Ovary (tissue), 9 donors: ENCODE measurements around the gene HEPACAM. TPM values are rescaled to one million over a fixed set of nuclear protein-coding genes. Genes with fewer than 3 reads are reported as not detected.

Source experiments
- DNase-seq, 5 donors: peaks; one replicate each; pipeline ENCODE4 v3.0.0-alpha.2; 2019 to 2020
- H3K27ac ChIP-seq, 2 donors: fragments of 200-600 bp; one replicate each; pipeline versions ENCODE4 v1.5.1 to v1.8.0; 2019 to 2022
- H3K27me3 ChIP-seq: fragments of 200-600 bp; one replicate; pipeline ENCODE4 v1.8.0; 2022
- H3K36me3 ChIP-seq: fragments of 200-600 bp; sonication (generic); one replicate; pipeline ENCODE4 v1.5.1; 2019
- H3K4me1 ChIP-seq: one replicate; pipeline ENCODE4 v1.8.1; 2013; ENCODE audit warnings: mild to moderate bottlenecking, moderate library complexity; ENCODE audit not compliant: insufficient read depth
- H3K4me3 ChIP-seq: fragments of 200-600 bp; sonication (generic); one replicate; pipeline ENCODE4 v1.5.1; 2017
- H3K9me3 ChIP-seq, 2 donors: fragments of 200-600 bp in 1 of 2; sonication (generic) in 1 of 2; one replicate each; pipeline versions ENCODE4 v1.5.1 to v1.8.1; 2013 to 2019; ENCODE audit warnings: mild to moderate bottlenecking in 1 of 2, moderate library complexity in 1 of 2
- EP300 ChIP-seq: sonication (generic); formaldehyde crosslinking; IDR thresholded peaks from one replicate; pipeline ENCODE4 v1.6.1; 2017; ENCODE audit warnings: antibody characterized with exemption
- POLR2A ChIP-seq: fragments of 450-650 bp; IDR thresholded peaks from one replicate; pipeline ENCODE4 v1.6.1; 2017; ENCODE audit warnings: antibody characterized with exemption, mild to moderate bottlenecking, moderate library complexity
- WGBS, 3 donors: extraction: QIAGEN DNeasy Blood & Tissue Kit in 1 of 3; methylation state at CpG; one replicate each; pipeline versions ENCODE4 v1.1.5 to v1.1.7; 2013 to 2017; 5-methylcytosine and 5-hydroxymethylcytosine counted together
- intact Hi-C, 4 donors: fragments of 100-400 bp; cut with DNase I; formaldehyde crosslinking; loops; one replicate each; pipeline versions ENCODE4 v1.11.0 to v1.15.1; 2022 to 2023
- polyA plus RNA-seq, 2 donors: library from polyadenylated mRNA; stranded (reverse); fragments of 200-250 nt in 1 of 2; fragments of 350-450 nt in 1 of 2; fragmentation: Illumina TruSeq in 1 of 2; extraction: RNeasy Lipid Tissue Mini Kit (QIAGEN cat#74804) in 1 of 2; gene quantifications; one replicate each; pipeline ENCODE4 v1.2.3, GENCODE V29; 2013 to 2014
- total RNA-seq, 7 donors: library from RNA; depleted of rRNA in 2 of 7; stranded (reverse); fragments of >200 nt in 2 of 7; fragmentation: NEBNext Ultra II Directional in 3 of 7; extraction: Animal tissue kit (Norgen Biotek cat#: 25700) in 3 of 7; gene quantifications; one replicate each; pipeline versions ENCODE4 v1.1.0 to v1.2.4, GENCODE V29; 2016 to 2023
- TF ChIP-seq, protein P1 (sequence below), 3 donors: fragments of 450-650 bp in 2 of 3; fragments of 200-600 bp in 1 of 3; IDR thresholded peaks; one replicate each; pipeline versions ENCODE4 v1.5.1 to v1.8.0; 2016 to 2022; ENCODE audit warnings: antibody characterized with exemption in 3 of 3, mild to moderate bottlenecking in 1 of 3
- donor health status: DM: no; HTN: no; CAD: no; lungs with moderate emphysema.
- donor health status: DM: no; HTN: no; CAD: no.
- donor health status: Bipolar disorder and iron deficiency.
- donor health status: DM: yes; HTN: yes; CAD: no.
- donor health status: DM: no; HTN: no; CAD: no.
- donor health status: DM: yes; HTN: yes; CAD: no.

HEPACAM gene
- total and polyA plus RNA-seq, 9 donors = 0.10 to 0.13 (median 0.10) TPM; not detected in 6

GRCh38 chr11:124953753-124954589 is 18.1 kb upstream of the HEPACAM start, which contains the start of gene CCDC15:
Gene CCDC15 (plus strand): TSS chr11:124954202. CDS start chr11:124954733, 531 bp downstream.
- Histone ChIP-seq H3K36me3 (no peaks in the 10 kb centered on the region), H3K27me3 (no peaks in the 10 kb centered on the region), H3K9me3 (no peaks in the 10 kb centered on the region), H3K27ac (peak within 1 kb of the TSS in 1 of 2 donors; percentile 70), H3K4me1 (peaks cover 2% of the 10 kb centered on the region), H3K4me3 (peak within 1 kb of the TSS; percentile 55)
- TF ChIP-seq POLR2A (peak; percentile 97), EP300 (no peak)
- TF ChIP-seq, protein P1, sequence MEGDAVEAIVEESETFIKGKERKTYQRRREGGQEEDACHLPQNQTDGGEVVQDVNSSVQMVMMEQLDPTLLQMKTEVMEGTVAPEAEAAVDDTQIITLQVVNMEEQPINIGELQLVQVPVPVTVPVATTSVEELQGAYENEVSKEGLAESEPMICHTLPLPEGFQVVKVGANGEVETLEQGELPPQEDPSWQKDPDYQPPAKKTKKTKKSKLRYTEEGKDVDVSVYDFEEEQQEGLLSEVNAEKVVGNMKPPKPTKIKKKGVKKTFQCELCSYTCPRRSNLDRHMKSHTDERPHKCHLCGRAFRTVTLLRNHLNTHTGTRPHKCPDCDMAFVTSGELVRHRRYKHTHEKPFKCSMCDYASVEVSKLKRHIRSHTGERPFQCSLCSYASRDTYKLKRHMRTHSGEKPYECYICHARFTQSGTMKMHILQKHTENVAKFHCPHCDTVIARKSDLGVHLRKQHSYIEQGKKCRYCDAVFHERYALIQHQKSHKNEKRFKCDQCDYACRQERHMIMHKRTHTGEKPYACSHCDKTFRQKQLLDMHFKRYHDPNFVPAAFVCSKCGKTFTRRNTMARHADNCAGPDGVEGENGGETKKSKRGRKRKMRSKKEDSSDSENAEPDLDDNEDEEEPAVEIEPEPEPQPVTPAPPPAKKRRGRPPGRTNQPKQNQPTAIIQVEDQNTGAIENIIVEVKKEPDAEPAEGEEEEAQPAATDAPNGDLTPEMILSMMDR (IDR thresholded peaks at IDR 0.05) = no peak
- intact Hi-C loops = loop anchor here in 3 of 4 donors (2.0 to 10.0 kb wide), 4 partner anchors 77 to 481 kb away; no protein-coding TSS in a partner anchor
- 0 to 1% (median 0%) methylated on average over 48 to 54 of the region's 54 CpGs for WGBS, 3 donors
- DNase-seq = peak; percentile 96 to 97 (median 96)

DNA sequence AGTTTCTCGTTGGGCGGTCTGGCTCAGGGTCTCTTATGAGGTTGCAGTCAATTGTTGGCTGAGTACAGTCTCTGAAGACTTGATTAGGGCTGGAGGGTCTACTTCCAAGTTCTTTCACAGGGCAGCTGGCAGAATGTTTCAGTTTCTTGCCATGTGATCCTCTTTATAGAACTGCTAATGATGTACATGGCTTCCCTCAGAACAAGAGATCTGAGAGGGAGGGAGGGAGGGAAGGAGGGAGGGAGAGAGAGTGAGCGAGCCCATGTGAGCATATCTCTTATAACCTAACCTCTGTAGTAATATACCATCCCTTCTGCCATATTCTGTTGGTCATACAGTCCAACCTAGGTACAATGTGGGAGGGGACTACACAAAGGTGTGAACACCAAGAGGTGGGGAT is 15.5 kb upstream of the HEPACAM start:
- DNase-seq = no peak
- Histone ChIP-seq H3K9me3 (no peaks in the 10 kb centered on the region), H3K4me1 (peaks cover 2% of the 10 kb centered on the region), H3K27ac (no peak overlapping the region), H3K36me3 (no peaks in the 10 kb centered on the region), H3K27me3 (no peaks in the 10 kb centered on the region), H3K4me3 (no peak overlapping the region)
- TF ChIP-seq EP300 (no peak), POLR2A (no peak)
- TF ChIP-seq, protein P1 (IDR thresholded peaks at IDR 0.05) = no peak
- intact Hi-C loops = loop anchor here in 2 of 4 donors (5.0 to 10.0 kb wide), 3 partner anchors 74 to 483 kb away; no protein-coding TSS in a partner anchor
- 70 to 73% (median 70%) methylated on average over 3 of the region's 3 CpGs for WGBS, 3 donors

DNA sequence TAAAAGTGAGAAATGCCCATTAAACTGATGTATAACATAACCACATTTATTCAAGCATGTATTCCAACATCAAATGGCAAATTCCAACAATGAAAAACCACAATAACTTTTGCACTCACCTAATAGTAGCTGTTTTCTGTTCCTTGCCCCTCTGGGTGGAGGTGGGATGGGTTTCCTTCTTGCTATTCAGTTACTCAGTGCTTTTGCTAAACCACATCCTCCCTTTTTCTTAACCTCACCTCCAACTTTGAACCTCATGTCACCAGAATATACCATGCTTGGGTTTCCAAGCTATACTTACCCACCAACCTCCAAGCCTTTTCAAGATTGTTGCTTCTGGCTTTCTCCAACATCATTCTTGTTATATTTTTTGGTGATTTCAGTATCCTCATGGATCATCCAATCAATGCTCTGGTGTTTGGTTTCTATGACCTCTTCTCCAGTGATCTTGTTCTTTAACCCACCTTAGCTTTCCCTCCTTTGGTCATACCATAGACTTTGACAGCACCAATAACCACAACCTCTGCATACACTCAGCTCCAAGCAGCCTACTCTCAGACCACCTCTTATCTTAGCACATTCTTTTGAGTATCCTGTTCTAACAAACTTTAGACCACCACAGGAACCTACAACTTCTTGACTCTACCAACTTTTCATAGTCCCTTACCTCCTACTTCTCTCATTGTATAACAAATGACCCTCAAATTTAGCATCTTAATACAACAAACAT is 14.9 kb upstream of the HEPACAM start:
- Histone ChIP-seq H3K9me3 (no peaks in the 10 kb centered on the region), H3K27me3 (no peaks in the 10 kb centered on the region), H3K36me3 (no peaks in the 10 kb centered on the region), H3K27ac (no peak overlapping the region), H3K4me1 (peaks cover 2% of the 10 kb centered on the region), H3K4me3 (no peak overlapping the region)
- intact Hi-C loops = loop anchor here in 2 of 4 donors (5.0 to 10.0 kb wide), 3 partner anchors 73 to 484 kb away; no protein-coding TSS in a partner anchor
- no peak for DNase-seq
- TF ChIP-seq EP300 (no peak), POLR2A (no peak)
- TF ChIP-seq, protein P1 (IDR thresholded peaks at IDR 0.05) = no peak

- DNase-seq = no peak
- TF ChIP-seq POLR2A = no peak
- TF ChIP-seq, protein P1 (IDR thresholded peaks at IDR 0.05) = no peak
- no peak for TF ChIP-seq EP300
- WGBS, 3 donors = 72 to 79% (median 72%) methylated on average over 2 of the region's 2 CpGs
- H3K27me3 ChIP-seq = no peaks in the 10 kb centered on the region
- no peaks in the 10 kb centered on the region for H3K36me3 ChIP-seq
- intact Hi-C loops = loop anchor here in 1 of 4 donors (10.0 kb wide), 1 partner anchor 72 kb away; no protein-coding TSS in a partner anchor
- H3K4me1 ChIP-seq = no peaks in the 10 kb centered on the region
- no peaks in the 10 kb centered on the region for H3K9me3 ChIP-seq
- no peak overlapping the region for H3K27ac ChIP-seq
- no peak overlapping the region for H3K4me3 ChIP-seq
Measured at GRCh38 chr11:124946735-124947141, 10.9 kb upstream of the HEPACAM start.
